GM12892 (cell line): ENCODE data around the gene KCTD19.

ENCODE experiments used
- POLR2A ChIP-seq: IDR thresholded peaks from 2 replicates; pipeline ENCODE4 v1.6.1; 2011; ENCODE audit warnings: low read depth, low read length, control low read depth
- POLR2AphosphoS5 ChIP-seq: IDR thresholded peaks from 2 replicates; pipeline ENCODE4 v1.6.1; 2011; ENCODE audit warnings: low read depth, low read length, control low read depth
- TAF1 ChIP-seq: IDR thresholded peaks from 2 replicates; pipeline ENCODE4 v1.6.1; 2011; ENCODE audit warnings: low read depth, mild to moderate bottlenecking, control low read depth, low read length, borderline replicate concordance

DNA sequence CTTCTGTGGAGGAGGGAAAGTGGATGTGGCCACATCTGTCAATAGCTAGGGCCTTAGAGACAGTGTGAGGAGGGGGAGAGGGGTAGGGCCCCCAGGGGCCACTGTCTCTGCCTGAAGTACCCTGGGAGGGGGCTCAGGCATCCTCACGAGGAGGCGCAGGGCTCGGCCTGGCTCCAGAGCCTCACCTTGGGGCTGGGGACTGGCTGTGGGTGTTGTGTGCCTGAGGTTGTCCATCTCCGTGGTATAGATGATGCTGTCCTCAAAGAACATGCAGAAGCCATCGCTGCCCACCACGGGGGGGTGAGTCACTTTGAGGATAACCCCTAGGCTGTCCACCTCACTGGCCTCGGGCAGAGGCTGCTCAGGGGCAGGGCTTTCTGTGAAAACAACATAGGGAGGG is 35.1 kb downstream of the KCTD19 start:
- TF ChIP-seq POLR2A = no peak
- TF ChIP-seq POLR2AphosphoS5 = no peak
- no peak for TF ChIP-seq TAF1
